K562 (cell line): ENCODE measurements around the gene TFRC. TPM values are rescaled to one million over a fixed set of nuclear protein-coding genes. Genes with fewer than 3 reads are reported as not detected.

Experiments used
- CBFA2T2 ChIP-seq: fragments of 450-650 bp; conservative IDR thresholded peaks from 2 replicates; pipeline ENCODE4 v1.6.1; 2017; ENCODE audit warnings: mild to moderate bottlenecking
- ESRRA ChIP-seq: fragments of 450-650 bp; IDR thresholded peaks from 2 replicates; pipeline ENCODE4 v1.6.1; 2014; ENCODE audit warnings: low read depth, mild to moderate bottlenecking, moderate library complexity, borderline replicate concordance
- GTF2F1 ChIP-seq: IDR thresholded peaks from 2 replicates; pipeline ENCODE4 v1.6.1; 2011; ENCODE audit warnings: low read depth, low read length, improper control_type of control experiment
- HNRNPK ChIP-seq: fragments of 200-400 bp; formaldehyde crosslinking; IDR thresholded peaks from one replicate; pipeline ENCODE4 v1.6.1; 2018; ENCODE audit warnings: mild to moderate bottlenecking, low read depth, low read length; ENCODE audit not compliant: poor library complexity, severe bottlenecking
- IRF2 ChIP-seq: sonication (generic); formaldehyde crosslinking; IDR thresholded peaks from 2 replicates; pipeline ENCODE4 v1.8.1; 2022; ENCODE audit warnings: mild to moderate bottlenecking, missing genetic modification reagents
- KDM2B ChIP-seq: fragments of 250-450 bp; sonication (Bioruptor Pico); IDR thresholded peaks from 2 replicates; pipeline ENCODE4 v1.8.0; 2021; ENCODE audit warnings: mild to moderate bottlenecking, moderate library complexity
- MTA1 ChIP-seq: fragments of 450-650 bp; IDR thresholded peaks from 2 replicates; pipeline ENCODE4 v1.6.1; 2017; ENCODE audit warnings: borderline replicate concordance
- NEUROD1 ChIP-seq: fragments of 150-350 bp; IDR thresholded peaks from 2 replicates; pipeline ENCODE4 v1.6.1; 2014; ENCODE audit warnings: borderline replicate concordance, low read length, low read depth; ENCODE audit not compliant: partially characterized antibody
- NR1H2 ChIP-seq: sonication (generic); formaldehyde crosslinking; IDR thresholded peaks from 2 replicates; pipeline ENCODE4 v1.4.0; 2020; ENCODE audit warnings: mild to moderate bottlenecking, missing genetic modification reagents
- RAD21 ChIP-seq, 2 experiments: fragments of 250-450 bp in 1 of 2; fragments of 450-650 bp in 1 of 2; sonication (Bioruptor Pico) in 1 of 2; formaldehyde crosslinking in 1 of 2; IDR thresholded peaks in 1 of 2; conservative IDR thresholded peaks in 1 of 2; 2 replicates each; pipeline versions ENCODE4 v1.4.0 to v1.8.0; 2020 to 2022; ENCODE audit warnings: mild to moderate bottlenecking in 2 of 2, moderate library complexity in 1 of 2
- RFX5 ChIP-seq: IDR thresholded peaks from 2 replicates; pipeline ENCODE4 v1.6.1; 2011; ENCODE audit warnings: low read depth, mild to moderate bottlenecking, improper control_type of control experiment, low read length
- SAP30 ChIP-seq: fragments of 200-600 bp; sonication (generic); IDR thresholded peaks from 2 replicates; pipeline ENCODE4 v1.6.1; 2012; ENCODE audit warnings: borderline replicate concordance, low read depth, mild to moderate bottlenecking, moderate library complexity, low read length, control low read depth, inconsistent platforms; ENCODE audit not compliant: insufficient read depth, poor library complexity, severe bottlenecking
- SRSF3 ChIP-seq: fragments of 200-400 bp; formaldehyde crosslinking; IDR thresholded peaks from 2 replicates; pipeline ENCODE4 v1.6.1; 2016; ENCODE audit warnings: mild to moderate bottlenecking, low read length, moderate library complexity; ENCODE audit not compliant: insufficient read depth
- TFAM ChIP-seq: fragments of 250-450 bp; sonication (Bioruptor Pico); conservative IDR thresholded peaks from 2 replicates; pipeline ENCODE4 v1.5.0; 2021; ENCODE audit warnings: mild to moderate bottlenecking, moderate library complexity
- polyA plus RNA-seq, 8 experiments: library from polyadenylated mRNA; depleted of rRNA in 4 of 8; stranded (reverse) in 5 of 8; unstranded in 3 of 8; fragments of >200 nt; fragmentation: Nextera tagmentation in 2 of 8; fragmentation: Illumina TruSeq in 1 of 8; extraction: Ambion mirVana in 2 of 8; extraction: Trizol in 1 of 8; gene quantifications; 2 replicates each; pipeline versions ENCODE4 v1.2.1 to v1.2.3, GENCODE V29; 2011 to 2014; ENCODE audit warnings: inconsistent platforms in 1 of 8, missing spikeins in 1 of 8
- total RNA-seq, 7 experiments: library from RNA; depleted of rRNA in 6 of 7; stranded (reverse); fragments of >200 nt in 6 of 7; fragmentation: Illumina TruSeq in 2 of 7; extraction: Trizol in 2 of 7; gene quantifications; 2 replicates each; pipeline versions ENCODE4 v1.2.1 to v1.2.3, GENCODE V29; 2011 to 2021; ENCODE audit warnings: low replicate concordance in 1 of 7
- TF ChIP-seq, protein P1 (sequence below), 2 experiments: fragments of 450-650 bp in 1 of 2; sonication (generic) in 1 of 2; formaldehyde crosslinking; conservative IDR thresholded peaks; 2 replicates each; pipeline versions ENCODE4 v1.4.0 to v1.8.1; 2020 to 2022; ENCODE audit warnings: mild to moderate bottlenecking in 1 of 2, missing genetic modification reagents in 1 of 2
- TF ChIP-seq, protein P2 (sequence below): sonication (generic); formaldehyde crosslinking; IDR thresholded peaks from 2 replicates; pipeline ENCODE4 v1.8.0; 2022; ENCODE audit warnings: mild to moderate bottlenecking, missing genetic modification reagents
- TF ChIP-seq, protein P3 (sequence below): fragments of 200-400 bp; formaldehyde crosslinking; IDR thresholded peaks from 2 replicates; pipeline ENCODE4 v1.6.1; 2017; ENCODE audit warnings: mild to moderate bottlenecking, low read depth, low read length, moderate library complexity

The TFRC gene
- total and polyA plus RNA-seq, 9 of the 15 experiments (the other 6 are each of a cell fraction or from before 2014, with no cell fraction given): 149 to 679 (median 332) TPM

DNA sequence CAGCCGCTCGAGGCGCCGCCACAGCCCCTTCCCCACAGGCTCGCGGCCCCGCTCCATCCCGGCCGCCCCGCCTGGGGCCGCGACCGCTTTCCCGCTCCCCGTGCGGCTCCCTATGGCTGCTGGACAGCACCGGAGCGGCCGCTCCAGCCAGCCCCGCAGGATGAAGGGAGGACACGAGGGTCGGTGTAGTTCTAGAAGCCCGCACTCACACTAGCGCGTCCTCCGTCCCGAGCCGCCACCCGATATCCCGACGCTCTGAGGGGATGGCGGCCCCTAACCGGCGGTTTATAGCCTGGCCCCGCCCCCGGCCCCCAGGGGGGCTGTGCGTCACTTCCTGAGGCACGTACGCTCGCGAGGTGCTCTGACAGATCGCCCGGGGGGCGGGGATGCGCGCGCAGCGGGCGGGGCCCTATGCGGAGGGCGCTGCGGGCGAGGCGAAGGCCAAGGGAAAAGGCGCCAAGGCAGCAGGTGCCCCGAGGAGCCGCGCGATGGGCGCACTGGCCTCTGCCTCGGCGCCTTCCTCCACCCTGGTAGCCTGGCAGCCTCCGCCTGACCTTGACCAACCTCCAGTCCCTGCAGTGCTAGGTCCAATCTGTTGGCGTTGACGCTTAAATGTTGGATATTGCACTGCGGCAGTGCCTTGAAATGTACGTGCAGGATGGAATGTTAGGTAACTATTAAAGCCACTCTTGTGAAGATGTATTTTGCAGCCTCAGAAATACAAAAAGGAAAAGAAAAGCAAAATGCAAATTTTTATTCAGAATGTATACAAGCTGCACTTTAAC is at the start of gene TFRC (continued):
- TF ChIP-seq NR1H2 (CRISPR knock-in tag) (no peak; the same call in 1 of the 2 replicates), GTF2F1 (peak; percentile 97), ESRRA (peak; percentile 84), SRSF3 (no peak), RAD21 (CRISPR knock-in tag; conservative IDR thresholded peaks at IDR 0.05 in 1 of 2, IDR thresholded peaks at IDR 0.05 in 1 of 2) (peak in 1 of 2 experiments; percentile 22; a peak in 2 of 4 replicates), CBFA2T2 (0 out of 2 replicates have a peak, but pooled peaks have one; percentile 6), TFAM (CRISPR knock-in tag) (no peak), HNRNPK (no peak), MTA1 (no peak), IRF2 (no peak), KDM2B (CRISPR knock-in tag) (no peak), RFX5 (no peak), NEUROD1 (peak; percentile 83), SAP30 (no peak)
- TF ChIP-seq, protein P1, sequence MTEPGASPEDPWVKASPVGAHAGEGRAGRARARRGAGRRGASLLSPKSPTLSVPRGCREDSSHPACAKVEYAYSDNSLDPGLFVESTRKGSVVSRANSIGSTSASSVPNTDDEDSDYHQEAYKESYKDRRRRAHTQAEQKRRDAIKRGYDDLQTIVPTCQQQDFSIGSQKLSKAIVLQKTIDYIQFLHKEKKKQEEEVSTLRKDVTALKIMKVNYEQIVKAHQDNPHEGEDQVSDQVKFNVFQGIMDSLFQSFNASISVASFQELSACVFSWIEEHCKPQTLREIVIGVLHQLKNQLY (CRISPR knock-in tag; conservative IDR thresholded peaks at IDR 0.05): 0 out of 4 replicates have a peak, but pooled peaks of 1 of the 2 experiments have one; percentile 63
- TF ChIP-seq, protein P2, sequence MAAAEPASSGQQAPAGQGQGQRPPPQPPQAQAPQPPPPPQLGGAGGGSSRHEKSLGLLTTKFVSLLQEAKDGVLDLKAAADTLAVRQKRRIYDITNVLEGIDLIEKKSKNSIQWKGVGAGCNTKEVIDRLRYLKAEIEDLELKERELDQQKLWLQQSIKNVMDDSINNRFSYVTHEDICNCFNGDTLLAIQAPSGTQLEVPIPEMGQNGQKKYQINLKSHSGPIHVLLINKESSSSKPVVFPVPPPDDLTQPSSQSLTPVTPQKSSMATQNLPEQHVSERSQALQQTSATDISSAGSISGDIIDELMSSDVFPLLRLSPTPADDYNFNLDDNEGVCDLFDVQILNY: 0 out of 2 replicates have a peak, but pooled peaks have one; percentile 10
- TF ChIP-seq, protein P3, sequence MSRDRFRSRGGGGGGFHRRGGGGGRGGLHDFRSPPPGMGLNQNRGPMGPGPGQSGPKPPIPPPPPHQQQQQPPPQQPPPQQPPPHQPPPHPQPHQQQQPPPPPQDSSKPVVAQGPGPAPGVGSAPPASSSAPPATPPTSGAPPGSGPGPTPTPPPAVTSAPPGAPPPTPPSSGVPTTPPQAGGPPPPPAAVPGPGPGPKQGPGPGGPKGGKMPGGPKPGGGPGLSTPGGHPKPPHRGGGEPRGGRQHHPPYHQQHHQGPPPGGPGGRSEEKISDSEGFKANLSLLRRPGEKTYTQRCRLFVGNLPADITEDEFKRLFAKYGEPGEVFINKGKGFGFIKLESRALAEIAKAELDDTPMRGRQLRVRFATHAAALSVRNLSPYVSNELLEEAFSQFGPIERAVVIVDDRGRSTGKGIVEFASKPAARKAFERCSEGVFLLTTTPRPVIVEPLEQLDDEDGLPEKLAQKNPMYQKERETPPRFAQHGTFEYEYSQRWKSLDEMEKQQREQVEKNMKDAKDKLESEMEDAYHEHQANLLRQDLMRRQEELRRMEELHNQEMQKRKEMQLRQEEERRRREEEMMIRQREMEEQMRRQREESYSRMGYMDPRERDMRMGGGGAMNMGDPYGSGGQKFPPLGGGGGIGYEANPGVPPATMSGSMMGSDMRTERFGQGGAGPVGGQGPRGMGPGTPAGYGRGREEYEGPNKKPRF: no peak
